ENCODE measurements around the gene POLR3GL. TPM values are rescaled to one million over a fixed set of nuclear protein-coding genes. Genes with fewer than 3 reads are reported as not detected.

POLR3GL gene
- total and polyA plus RNA-seq, 2 experiments from 2014 or later, result 3.1 to 9.5 TPM

DNA sequence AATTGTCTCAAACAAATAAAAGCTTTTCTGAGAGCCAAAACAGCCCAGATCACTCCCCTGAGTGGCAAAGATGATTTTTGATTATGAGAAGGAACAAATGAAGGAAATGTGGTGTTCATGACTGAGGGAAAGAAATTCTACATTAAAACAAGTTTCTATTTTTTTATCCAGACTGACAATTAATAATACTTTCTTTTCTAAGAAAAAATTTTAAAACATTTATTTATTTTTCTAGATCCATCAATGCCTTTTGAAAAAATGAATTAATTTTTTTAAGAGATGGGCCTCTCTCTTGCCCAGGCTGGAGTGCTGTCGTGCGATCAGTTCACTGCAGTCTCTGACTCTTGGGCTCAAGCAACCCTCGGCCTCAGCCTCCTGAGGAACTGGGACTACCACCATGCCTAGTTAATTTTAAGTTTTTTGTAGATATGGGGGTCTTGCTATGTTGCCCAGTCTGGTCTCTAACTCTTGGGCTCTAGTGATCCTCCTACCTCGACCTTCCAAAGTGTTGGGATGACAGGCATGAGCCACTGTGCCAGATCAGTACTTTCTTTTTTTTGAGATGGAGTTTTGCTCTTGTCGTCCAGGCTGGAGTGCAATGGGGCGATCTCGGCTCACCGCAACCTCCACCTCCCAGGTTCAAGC lies 43.1 kb downstream of the POLR3GL start:
- TF ChIP-seq EZH2 (IDR thresholded peaks at IDR 0.05; ENCODE audit: low read depth, unreplicated experiment), result no peak
- no peak for TF ChIP-seq ZNF114 (CRISPR knock-in tag; IDR thresholded peaks at IDR 0.05)
- no peak for TF ChIP-seq ZNF462 (CRISPR knock-in tag; IDR thresholded peaks at IDR 0.05)
- no peak for TF ChIP-seq NANOG (IDR thresholded peaks at IDR 0.05; ENCODE audit: borderline replicate concordance)
- TF ChIP-seq POLR2AphosphoS5 (IDR thresholded peaks at IDR 0.05; ENCODE audit: low read depth), result no peak
- no peak for TF ChIP-seq ZNF331 (CRISPR knock-in tag; IDR thresholded peaks at IDR 0.05; ENCODE audit: low read depth)
- TF ChIP-seq, protein P1, sequence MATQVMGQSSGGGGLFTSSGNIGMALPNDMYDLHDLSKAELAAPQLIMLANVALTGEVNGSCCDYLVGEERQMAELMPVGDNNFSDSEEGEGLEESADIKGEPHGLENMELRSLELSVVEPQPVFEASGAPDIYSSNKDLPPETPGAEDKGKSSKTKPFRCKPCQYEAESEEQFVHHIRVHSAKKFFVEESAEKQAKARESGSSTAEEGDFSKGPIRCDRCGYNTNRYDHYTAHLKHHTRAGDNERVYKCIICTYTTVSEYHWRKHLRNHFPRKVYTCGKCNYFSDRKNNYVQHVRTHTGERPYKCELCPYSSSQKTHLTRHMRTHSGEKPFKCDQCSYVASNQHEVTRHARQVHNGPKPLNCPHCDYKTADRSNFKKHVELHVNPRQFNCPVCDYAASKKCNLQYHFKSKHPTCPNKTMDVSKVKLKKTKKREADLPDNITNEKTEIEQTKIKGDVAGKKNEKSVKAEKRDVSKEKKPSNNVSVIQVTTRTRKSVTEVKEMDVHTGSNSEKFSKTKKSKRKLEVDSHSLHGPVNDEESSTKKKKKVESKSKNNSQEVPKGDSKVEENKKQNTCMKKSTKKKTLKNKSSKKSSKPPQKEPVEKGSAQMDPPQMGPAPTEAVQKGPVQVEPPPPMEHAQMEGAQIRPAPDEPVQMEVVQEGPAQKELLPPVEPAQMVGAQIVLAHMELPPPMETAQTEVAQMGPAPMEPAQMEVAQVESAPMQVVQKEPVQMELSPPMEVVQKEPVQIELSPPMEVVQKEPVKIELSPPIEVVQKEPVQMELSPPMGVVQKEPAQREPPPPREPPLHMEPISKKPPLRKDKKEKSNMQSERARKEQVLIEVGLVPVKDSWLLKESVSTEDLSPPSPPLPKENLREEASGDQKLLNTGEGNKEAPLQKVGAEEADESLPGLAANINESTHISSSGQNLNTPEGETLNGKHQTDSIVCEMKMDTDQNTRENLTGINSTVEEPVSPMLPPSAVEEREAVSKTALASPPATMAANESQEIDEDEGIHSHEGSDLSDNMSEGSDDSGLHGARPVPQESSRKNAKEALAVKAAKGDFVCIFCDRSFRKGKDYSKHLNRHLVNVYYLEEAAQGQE (IDR thresholded peaks at IDR 0.05; ENCODE audit: unreplicated experiment), result no peak
- no peak for TF ChIP-seq STAT1 (IDR thresholded peaks at IDR 0.05; ENCODE audit: unreplicated experiment)
- Histone ChIP-seq H3K36me3 (ENCODE audit: insufficient read depth) (no peaks in the 10 kb centered on the region), H3K9me2 (ENCODE audit: insufficient read depth) (no peaks in the 10 kb centered on the region), H3F3A (replicated peaks; ENCODE audit: low read depth) (no peaks in the 10 kb centered on the region), H3K4me3 (no peak overlapping the region), H4K20me1 (replicated peaks; ENCODE audit: insufficient read depth) (no peaks in the 10 kb centered on the region), H3K4me1 (ENCODE audit: insufficient read depth) (no peaks in the 10 kb centered on the region), H3K4me2 (no peak overlapping the region), H3K79me2 (replicated peaks; ENCODE audit: insufficient read depth) (no peaks in the 10 kb centered on the region), H2AFZ (no peak overlapping the region), H3K27me3 (ENCODE audit: insufficient read depth) (no peaks in the 10 kb centered on the region), H3K27ac (ENCODE audit: low read depth) (no peak overlapping the region)
- DNase-seq (ENCODE audit: low spot score) (no peak), ATAC-seq (no peak)
- Mint-ChIP-seq H3K27me3 (ENCODE audit: insufficient read depth, low read depth, poor library complexity) (peaks cover 6% of the 10 kb centered on the region), H3K4me1 (peaks cover 3% of the 10 kb centered on the region; the same call in 2 of the 3 replicates), H3K36me3 (ENCODE audit: low read depth) (no peaks in the 10 kb centered on the region), H3K9me3 (no peaks in the 10 kb centered on the region), H3K4me3 (no peak overlapping the region), H3K27ac (no peak overlapping the region)
